Skeletal muscle tissue (tissue), 4 donors: ENCODE results near the gene UBTD1. TPM values are rescaled to one million over a fixed set of nuclear protein-coding genes. Genes with fewer than 3 reads are reported as not detected.

Source experiments
- H3K27ac ChIP-seq: one replicate; pipeline ENCODE4 v1.7.0; 2013; ENCODE audit warnings: mild to moderate bottlenecking, low read depth, low read length, inconsistent platforms
- H3K27me3 ChIP-seq, 3 donors: one replicate each; pipeline ENCODE4 v1.7.0; 2013; ENCODE audit warnings: low read length in 3 of 3; ENCODE audit not compliant: control insufficient read depth in 3 of 3, insufficient read depth in 3 of 3
- H3K36me3 ChIP-seq, 3 donors: one replicate each; pipeline ENCODE4 v1.7.0; 2013; ENCODE audit warnings: low read length in 3 of 3; ENCODE audit not compliant: control insufficient read depth in 3 of 3, insufficient read depth in 3 of 3
- H3K4me1 ChIP-seq, 3 donors: one replicate each; pipeline ENCODE4 v1.7.0; 2013; ENCODE audit warnings: low read length in 3 of 3, mild to moderate bottlenecking in 3 of 3; ENCODE audit not compliant: control insufficient read depth in 3 of 3, insufficient read depth in 3 of 3
- H3K4me3 ChIP-seq, 3 donors: one replicate each; pipeline ENCODE4 v1.7.0; 2013; ENCODE audit warnings: low read length in 3 of 3
- H3K9ac ChIP-seq, 3 donors: one replicate each; pipeline ENCODE4 v1.7.0; 2013; ENCODE audit warnings: low read length in 3 of 3, mild to moderate bottlenecking in 3 of 3, moderate library complexity in 2 of 3, low read depth in 1 of 3
- H3K9me3 ChIP-seq, 3 donors: one replicate each; pipeline ENCODE4 v1.7.0; 2013; ENCODE audit warnings: low read length in 3 of 3; ENCODE audit not compliant: control insufficient read depth in 3 of 3
- total RNA-seq: library from RNA; depleted of rRNA; stranded (reverse); fragments of >200 nt; gene quantifications from one replicate; pipeline ENCODE4 v1.2.3, GENCODE V29; 2014
- donor health status: Osteomylitis.

UBTD1 gene
- total RNA-seq, 1 donor from 2014 or later, result 8.4 TPM

GRCh38 chr10:97498076-97498840 is 466 bp upstream of the UBTD1 start, which contains the start of gene MMS19:
Gene MMS19 (minus strand): TSS chr10:97498422. CDS start chr10:97498384, 38 bp downstream.
- Histone ChIP-seq H3K27me3 (no peaks in the 10 kb centered on the region), H3K27ac (peak within 1 kb of the TSS; percentile 94), H3K4me1 (peaks cover 28 to 69% (median 41%) of the 10 kb centered on the region in 3 donors), H3K9me3 (no peaks in the 10 kb centered on the region), H3K36me3 (peaks cover 0 to under 1% (median 0%) of the 10 kb centered on the region in 3 donors), H3K4me3 (peak within 1 kb of the TSS; percentile 99 to 100 (median 99)), H3K9ac (peak within 1 kb of the TSS; percentile 96 to 98 (median 97))

- H3K27me3 ChIP-seq, result no peaks in the 10 kb centered on the region
- no peaks in the 10 kb centered on the region for H3K9me3 ChIP-seq
- H3K4me1 ChIP-seq, result peaks cover 31 to 67% (median 45%) of the 10 kb centered on the region in 3 donors
Measured at GRCh38 chr10:97499561-97500296, 1.0 kb downstream of the UBTD1 start.

GRCh38 chr10:97500297-97500575 is 1.5 kb downstream of the UBTD1 start:
- Histone ChIP-seq H3K9me3 (no peaks in the 10 kb centered on the region), H3K4me1 (peaks cover 28 to 64% (median 42%) of the 10 kb centered on the region in 3 donors), H3K27me3 (no peaks in the 10 kb centered on the region), H3K4me3 (peak overlapping the region in 2 of 3 donors; percentile 76 to 100), H3K27ac (peak overlapping the region; percentile 94), H3K9ac (peak overlapping the region; percentile 82 to 98 (median 96)), H3K36me3 (no peaks in the 10 kb centered on the region)

More at GRCh38 chr10:97499561-97500296, 1.0 kb downstream of the UBTD1 start:
- Histone ChIP-seq H3K4me3 (peak overlapping the region; percentile 76 to 100 (median 99)), H3K36me3 (no peaks in the 10 kb centered on the region), H3K27ac (peak overlapping the region; percentile 94), H3K9ac (peak overlapping the region; percentile 82 to 98 (median 96))

GRCh38 chr10:97502916-97503315 is 4.2 kb downstream of the UBTD1 start:
- peaks cover 19 to 43% (median 28%) of the 10 kb centered on the region in 3 donors for H3K4me1 ChIP-seq
- H3K9me3 ChIP-seq, result no peaks in the 10 kb centered on the region
- no peaks in the 10 kb centered on the region for H3K36me3 ChIP-seq
- H3K9ac ChIP-seq, result no peak overlapping the region
- H3K27me3 ChIP-seq, result no peaks in the 10 kb centered on the region
- H3K27ac ChIP-seq, result peak overlapping the region; percentile 28
- H3K4me3 ChIP-seq, result peak overlapping the region in 1 of 3 donors; percentile 9

GRCh38 chr10:97503406-97503805 is 4.7 kb downstream of the UBTD1 start:
- Histone ChIP-seq H3K4me3 (peak overlapping the region in 1 of 3 donors; percentile 9), H3K27me3 (no peaks in the 10 kb centered on the region), H3K9ac (no peak overlapping the region), H3K36me3 (no peaks in the 10 kb centered on the region), H3K9me3 (no peaks in the 10 kb centered on the region), H3K4me1 (peaks cover 19 to 41% (median 26%) of the 10 kb centered on the region in 3 donors), H3K27ac (peak overlapping the region; percentile 28)

GRCh38 chr10:97505152-97505551 is 6.4 kb downstream of the UBTD1 start:
- H3K36me3 ChIP-seq, result no peaks in the 10 kb centered on the region
- H3K9me3 ChIP-seq, result no peaks in the 10 kb centered on the region
- no peak overlapping the region for H3K27ac ChIP-seq
- H3K9ac ChIP-seq, result no peak overlapping the region
- H3K27me3 ChIP-seq, result no peaks in the 10 kb centered on the region
- H3K4me3 ChIP-seq, result no peak overlapping the region
- peaks cover 13 to 37% (median 22%) of the 10 kb centered on the region in 3 donors for H3K4me1 ChIP-seq

- Histone ChIP-seq H3K27ac (no peak overlapping the region), H3K9me3 (no peaks in the 10 kb centered on the region), H3K4me3 (no peak overlapping the region), H3K4me1 (peaks cover 11 to 37% (median 19%) of the 10 kb centered on the region in 3 donors), H3K27me3 (no peaks in the 10 kb centered on the region), H3K9ac (no peak overlapping the region), H3K36me3 (no peaks in the 10 kb centered on the region)
Measured at GRCh38 chr10:97506199-97506991, 7.7 kb downstream of the UBTD1 start.

- Histone ChIP-seq H3K9me3 (no peaks in the 10 kb centered on the region), H3K9ac (no peak overlapping the region), H3K4me1 (peaks cover 11 to 40% (median 35%) of the 10 kb centered on the region in 3 donors)
Measured at GRCh38 chr10:97508342-97508741, 9.6 kb downstream of the UBTD1 start.

GRCh38 chr10:97509120-97509680 is 10.5 kb downstream of the UBTD1 start:
- Histone ChIP-seq H3K9ac (no peak overlapping the region), H3K36me3 (no peaks in the 10 kb centered on the region), H3K4me3 (no peak overlapping the region), H3K9me3 (no peaks in the 10 kb centered on the region), H3K27me3 (no peaks in the 10 kb centered on the region), H3K27ac (no peak overlapping the region), H3K4me1 (peaks cover 7 to 39% (median 35%) of the 10 kb centered on the region in 3 donors)

More at GRCh38 chr10:97508342-97508741, 9.6 kb downstream of the UBTD1 start:
- H3K36me3 ChIP-seq, result no peaks in the 10 kb centered on the region
- no peaks in the 10 kb centered on the region for H3K27me3 ChIP-seq
- no peak overlapping the region for H3K27ac ChIP-seq
- H3K4me3 ChIP-seq, result no peak overlapping the region
